ENCODE results near the gene CEP41.

DNA sequence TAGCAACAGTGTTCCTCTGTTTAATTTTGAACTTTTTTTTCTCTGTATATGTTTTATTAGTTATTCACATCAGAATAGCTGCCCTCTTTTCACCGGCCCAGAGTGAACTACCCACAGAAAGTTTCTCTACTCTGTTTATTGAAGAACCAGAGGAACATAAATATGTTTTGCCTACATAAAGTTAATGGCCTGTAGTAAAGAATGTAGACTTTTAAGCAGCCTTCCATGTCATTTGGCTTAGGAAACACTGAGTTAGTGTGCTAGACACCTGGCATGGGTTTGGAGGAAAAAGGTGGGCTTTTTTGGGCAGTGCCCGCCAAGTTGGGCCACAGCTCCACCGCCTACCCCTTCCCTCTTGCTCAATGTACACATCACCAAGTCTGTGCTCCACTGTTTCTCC, 42.2 kb upstream of the CEP41 start:
- TF ChIP-seq ZNF70 (CRISPR knock-in tag; IDR thresholded peaks at IDR 0.05) (no peak), TCF4 (CRISPR knock-in tag; IDR thresholded peaks at IDR 0.05; ENCODE audit: borderline replicate concordance) (no peak), ZC3H10 (CRISPR knock-in tag; IDR thresholded peaks at IDR 0.05) (no peak)

Data from SK-N-SH treated with all-trans-retinoic acid at 6 μM for 48 hours (cell line).